Measurements from ENCODE around the gene CAMTA1.

CAMTA1 gene

GRCh38 chr1:6785728-6786505 is 663 bp downstream of the CAMTA1 start:
- peak; percentile 17 for TF ChIP-seq CTCF (IDR thresholded peaks at IDR 0.05; ENCODE audit: control insufficient read depth, insufficient read depth, low read depth, low read length, missing control alignments)
- no peak for DNase-seq (ENCODE audit: low read depth)
- peak overlapping the region; percentile 64 for H3K4me3 ChIP-seq (ENCODE audit: control insufficient read depth, low read depth, low read length)

GRCh38 chr1:6788946-6789345 is 3.7 kb downstream of the CAMTA1 start:
- no peak for TF ChIP-seq CTCF (IDR thresholded peaks at IDR 0.05; ENCODE audit: control insufficient read depth, insufficient read depth, low read depth, low read length, missing control alignments)
- no peak for DNase-seq (ENCODE audit: low read depth)
- H3K4me3 ChIP-seq (ENCODE audit: control insufficient read depth, low read depth, low read length), result no peak overlapping the region

GRCh38 chr1:6790146-6790545 is 4.9 kb downstream of the CAMTA1 start:
- no peak overlapping the region for H3K4me3 ChIP-seq (ENCODE audit: control insufficient read depth, low read depth, low read length)
- TF ChIP-seq CTCF (IDR thresholded peaks at IDR 0.05; ENCODE audit: control insufficient read depth, insufficient read depth, low read depth, low read length, missing control alignments), result no peak
- DNase-seq (ENCODE audit: low read depth), result no peak

DNA sequence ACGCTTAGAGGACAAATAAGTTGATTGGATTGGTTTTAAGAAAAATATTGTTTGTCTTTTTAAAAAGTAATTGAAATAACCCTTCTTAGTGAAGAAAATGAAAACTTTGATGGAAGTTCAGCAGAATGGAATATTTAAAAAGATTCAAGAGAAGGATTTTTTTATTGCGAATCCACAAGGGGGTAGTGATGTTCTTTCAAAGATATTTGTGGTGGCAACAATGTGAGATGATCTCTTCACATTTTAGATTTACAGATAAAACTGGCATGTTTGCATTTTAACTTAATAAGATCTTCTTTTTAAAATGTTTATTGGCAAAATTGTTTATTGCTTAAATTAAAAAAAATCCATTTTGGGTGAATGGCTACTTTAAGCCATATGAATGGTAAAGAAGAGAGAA is 8.9 kb downstream of the CAMTA1 start:
- peak; percentile 45 for DNase-seq (ENCODE audit: low read depth)
- no peak overlapping the region for H3K4me3 ChIP-seq (ENCODE audit: control insufficient read depth, low read depth, low read length)
- peak; percentile 21 for TF ChIP-seq CTCF (IDR thresholded peaks at IDR 0.05; ENCODE audit: control insufficient read depth, insufficient read depth, low read depth, low read length, missing control alignments)

- no peak for DNase-seq (ENCODE audit: low read depth)
- TF ChIP-seq CTCF (IDR thresholded peaks at IDR 0.05; ENCODE audit: control insufficient read depth, insufficient read depth, low read depth, low read length, missing control alignments), result no peak
- no peak overlapping the region for H3K4me3 ChIP-seq (ENCODE audit: control insufficient read depth, low read depth, low read length)
These were observed 9.9 kb downstream of the CAMTA1 start for GRCh38 chr1:6795203-6795602.

DNA sequence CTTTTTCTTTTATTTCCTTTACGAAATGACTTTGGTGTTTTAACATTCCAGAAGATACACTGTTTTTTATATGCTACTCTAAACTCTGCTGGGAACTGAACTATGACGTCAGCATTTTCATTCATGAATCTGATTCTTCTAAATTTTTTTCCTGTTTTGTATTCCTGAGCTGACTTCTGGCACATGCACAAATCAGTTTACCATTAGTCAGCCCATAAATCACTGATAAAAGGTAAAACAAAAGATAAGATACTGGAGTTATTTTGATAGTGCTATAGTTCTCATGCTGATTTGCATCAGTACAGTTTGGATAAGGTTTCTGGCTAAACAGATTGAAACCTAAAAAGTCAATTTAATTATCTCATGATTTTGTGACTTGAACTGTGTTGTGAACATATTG is 10.4 kb downstream of the CAMTA1 start:
- no peak overlapping the region for H3K4me3 ChIP-seq (ENCODE audit: control insufficient read depth, low read depth, low read length)
- DNase-seq (ENCODE audit: low read depth), result peak; percentile 76
- no peak for TF ChIP-seq CTCF (IDR thresholded peaks at IDR 0.05; ENCODE audit: control insufficient read depth, insufficient read depth, low read depth, low read length, missing control alignments)

Measured in AG09309 (cell line).